Suprapubic skin (tissue), 3 donors: Measurements from ENCODE around the gene TMEM205.

Experiments
- EP300 ChIP-seq: sonication (generic); formaldehyde crosslinking; IDR thresholded peaks from one replicate; pipeline ENCODE4 v1.6.1; 2017; ENCODE audit warnings: antibody characterized with exemption
- POLR2A ChIP-seq, 2 donors: fragments of 450-650 bp; IDR thresholded peaks; one replicate each; pipeline ENCODE4 v1.6.1; 2017; ENCODE audit warnings: antibody characterized with exemption in 2 of 2, mild to moderate bottlenecking in 2 of 2, moderate library complexity in 2 of 2
- TF ChIP-seq, protein P1 (sequence below), 2 donors: fragments of 200-600 bp in 1 of 2; fragments of 450-650 bp in 1 of 2; sonication (generic) in 1 of 2; IDR thresholded peaks; one replicate each; pipeline ENCODE4 v1.5.1; 2016 to 2019; ENCODE audit warnings: antibody characterized with exemption in 2 of 2, mild to moderate bottlenecking in 1 of 2, moderate library complexity in 1 of 2

DNA sequence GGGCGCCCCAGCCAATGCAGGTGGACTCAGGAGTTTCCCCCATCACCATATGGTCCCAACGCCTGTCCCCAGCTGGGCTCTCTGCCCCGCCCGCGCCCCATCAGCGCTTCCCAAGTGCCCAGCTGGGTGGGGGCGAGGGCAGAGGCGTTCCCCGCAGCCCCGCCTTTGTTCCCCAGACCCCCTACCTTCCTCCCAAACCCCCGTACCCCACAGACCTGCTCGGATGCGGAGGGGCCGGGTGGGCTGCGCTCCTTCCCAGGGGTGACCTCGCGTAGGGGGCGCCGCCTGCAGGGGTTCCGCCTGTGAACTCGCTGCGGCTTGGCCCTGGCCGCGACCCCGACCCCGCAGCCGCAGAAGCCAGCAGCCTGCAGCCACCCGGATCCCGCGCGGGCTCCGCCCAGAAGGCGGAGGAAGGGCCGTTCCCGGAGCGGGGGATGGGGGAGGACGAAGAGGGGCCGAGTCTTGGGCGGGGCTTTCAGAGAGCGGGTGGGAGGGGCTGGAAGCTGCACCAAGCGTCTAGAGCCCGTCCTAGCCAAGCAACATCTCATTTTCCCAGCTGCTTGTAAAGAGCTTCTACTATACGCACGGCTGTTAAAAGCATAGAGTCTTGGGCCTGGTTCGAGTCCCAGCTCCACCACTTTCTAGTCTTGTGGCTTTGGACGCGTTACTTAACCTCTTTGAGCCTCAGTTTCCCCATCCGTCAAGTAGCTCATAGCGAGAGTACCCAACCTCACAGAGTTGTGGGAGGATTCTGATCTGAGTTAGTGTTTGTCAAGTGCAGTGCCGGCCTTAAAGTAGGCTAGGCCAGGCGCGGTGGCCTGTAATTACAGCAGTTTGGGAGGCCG, 6.6 kb downstream of the TMEM205 start, which contains the start of gene RAB3D:
- TF ChIP-seq EP300: no peak
- TF ChIP-seq POLR2A (IDR thresholded peaks at IDR 0.05): peak in 1 of 2 donors; percentile 40
- TF ChIP-seq, protein P1, sequence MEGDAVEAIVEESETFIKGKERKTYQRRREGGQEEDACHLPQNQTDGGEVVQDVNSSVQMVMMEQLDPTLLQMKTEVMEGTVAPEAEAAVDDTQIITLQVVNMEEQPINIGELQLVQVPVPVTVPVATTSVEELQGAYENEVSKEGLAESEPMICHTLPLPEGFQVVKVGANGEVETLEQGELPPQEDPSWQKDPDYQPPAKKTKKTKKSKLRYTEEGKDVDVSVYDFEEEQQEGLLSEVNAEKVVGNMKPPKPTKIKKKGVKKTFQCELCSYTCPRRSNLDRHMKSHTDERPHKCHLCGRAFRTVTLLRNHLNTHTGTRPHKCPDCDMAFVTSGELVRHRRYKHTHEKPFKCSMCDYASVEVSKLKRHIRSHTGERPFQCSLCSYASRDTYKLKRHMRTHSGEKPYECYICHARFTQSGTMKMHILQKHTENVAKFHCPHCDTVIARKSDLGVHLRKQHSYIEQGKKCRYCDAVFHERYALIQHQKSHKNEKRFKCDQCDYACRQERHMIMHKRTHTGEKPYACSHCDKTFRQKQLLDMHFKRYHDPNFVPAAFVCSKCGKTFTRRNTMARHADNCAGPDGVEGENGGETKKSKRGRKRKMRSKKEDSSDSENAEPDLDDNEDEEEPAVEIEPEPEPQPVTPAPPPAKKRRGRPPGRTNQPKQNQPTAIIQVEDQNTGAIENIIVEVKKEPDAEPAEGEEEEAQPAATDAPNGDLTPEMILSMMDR (IDR thresholded peaks at IDR 0.05): no peak
